CD4-positive, alpha-beta T cell treated with Interleukin-21 for 1 hour (primary cell): ENCODE data around the gene CACNA2D3.

Experiments
- DNase-seq: peaks from one replicate; pipeline ENCODE4 v3.0.0-alpha.2; 2020

CACNA2D3 gene

GRCh38 chr3:54506603-54507002 is 384.3 kb downstream of the CACNA2D3 start:
- DNase-seq = no peak

GRCh38 chr3:54507876-54508460 is 385.6 kb downstream of the CACNA2D3 start:
- DNase-seq = no peak

GRCh38 chr3:54510506-54510905 is 388.2 kb downstream of the CACNA2D3 start:
- no peak for DNase-seq

- no peak for DNase-seq
Observed at GRCh38 chr3:54511766-54512365, 389.5 kb downstream of the CACNA2D3 start.

- DNase-seq = no peak
Observed at GRCh38 chr3:54514006-54514405, 391.7 kb downstream of the CACNA2D3 start.

GRCh38 chr3:54514416-54514815 is 392.1 kb downstream of the CACNA2D3 start:
- DNase-seq = no peak

- DNase-seq = no peak
Observed at GRCh38 chr3:54515441-54516213, 393.3 kb downstream of the CACNA2D3 start.

- DNase-seq = no peak
Observed at GRCh38 chr3:54517424-54517823, 395.1 kb downstream of the CACNA2D3 start.

GRCh38 chr3:54518011-54518675 is 395.8 kb downstream of the CACNA2D3 start:
- no peak for DNase-seq

- no peak for DNase-seq
Observed at GRCh38 chr3:54519493-54519892, 397.1 kb downstream of the CACNA2D3 start.

GRCh38 chr3:54520060-54520459 is 397.7 kb downstream of the CACNA2D3 start:
- DNase-seq = no peak

GRCh38 chr3:54527521-54527920 is 405.2 kb downstream of the CACNA2D3 start:
- DNase-seq = no peak

- no peak for DNase-seq
Observed at GRCh38 chr3:54527953-54528352, 405.6 kb downstream of the CACNA2D3 start.

- no peak for DNase-seq
Observed at GRCh38 chr3:54528668-54529067, 406.3 kb downstream of the CACNA2D3 start.

- DNase-seq = no peak
Observed at GRCh38 chr3:54530091-54530490, 407.7 kb downstream of the CACNA2D3 start.

GRCh38 chr3:54530944-54531343 is 408.6 kb downstream of the CACNA2D3 start:
- DNase-seq = no peak

GRCh38 chr3:54531741-54532140 is 409.4 kb downstream of the CACNA2D3 start:
- no peak for DNase-seq

GRCh38 chr3:54533856-54534255 is 411.5 kb downstream of the CACNA2D3 start:
- no peak for DNase-seq

GRCh38 chr3:54535619-54536018 is 413.3 kb downstream of the CACNA2D3 start:
- DNase-seq = no peak

GRCh38 chr3:54536450-54536849 is 414.1 kb downstream of the CACNA2D3 start:
- no peak for DNase-seq

GRCh38 chr3:54537506-54537905 is 415.2 kb downstream of the CACNA2D3 start:
- no peak for DNase-seq

- DNase-seq = no peak
Observed at GRCh38 chr3:54538346-54538745, 416.0 kb downstream of the CACNA2D3 start.

- no peak for DNase-seq
Observed at GRCh38 chr3:54541369-54541768, 419.0 kb downstream of the CACNA2D3 start.

- no peak for DNase-seq
Observed at GRCh38 chr3:54543446-54543845, 421.1 kb downstream of the CACNA2D3 start.
